ENCODE data around the gene FNDC10. TPM values are rescaled to one million over a fixed set of nuclear protein-coding genes. Genes with fewer than 3 reads are reported as not detected.
A peak's percentile ranks its signal among the peaks of the same experiment; 100 is the strongest.
"Not testable (repeated sequence)": the region's sequence is repeated elsewhere in the genome, so short reads cannot be mapped to it uniquely, and the experiment has no call there.

The FNDC10 gene
- total RNA-seq, 2 experiments from 2014 or later, result 7.5 to 9.3 TPM

DNA sequence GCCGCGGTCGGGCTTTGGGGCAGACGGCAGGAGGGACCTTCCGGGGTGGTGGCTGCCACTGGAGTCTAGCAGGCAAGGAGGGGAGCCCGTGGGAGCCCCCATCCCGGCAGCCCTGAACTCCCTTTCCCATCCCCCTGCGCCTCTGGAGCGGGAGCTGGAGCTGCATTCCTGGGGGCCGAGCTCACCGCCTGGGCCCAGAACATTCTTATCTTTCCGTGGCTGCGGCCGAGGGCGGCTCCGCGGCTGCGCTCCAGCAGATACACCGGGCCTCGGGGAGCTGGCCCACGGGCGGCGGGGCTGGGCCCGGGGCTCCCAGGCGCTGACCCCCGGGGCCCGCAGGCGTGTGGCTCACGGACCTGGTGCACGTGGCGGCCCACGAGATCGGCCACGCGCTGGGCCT, 33.5 kb upstream of the FNDC10 start:
- H3K4me3 Mint-ChIP-seq; ATAC-seq; DNase-seq; H3K27me3 Mint-ChIP-seq (ENCODE audit: low read depth); POLR2A ChIA-PET; H3K36me3 Mint-ChIP-seq (ENCODE audit: low read depth); H3K9me3 Mint-ChIP-seq (ENCODE audit: insufficient read depth); CTCF ChIA-PET; H3K27ac Mint-ChIP-seq; H3K4me1 Mint-ChIP-seq (ENCODE audit: low read depth): not testable (repeated sequence)

DNA sequence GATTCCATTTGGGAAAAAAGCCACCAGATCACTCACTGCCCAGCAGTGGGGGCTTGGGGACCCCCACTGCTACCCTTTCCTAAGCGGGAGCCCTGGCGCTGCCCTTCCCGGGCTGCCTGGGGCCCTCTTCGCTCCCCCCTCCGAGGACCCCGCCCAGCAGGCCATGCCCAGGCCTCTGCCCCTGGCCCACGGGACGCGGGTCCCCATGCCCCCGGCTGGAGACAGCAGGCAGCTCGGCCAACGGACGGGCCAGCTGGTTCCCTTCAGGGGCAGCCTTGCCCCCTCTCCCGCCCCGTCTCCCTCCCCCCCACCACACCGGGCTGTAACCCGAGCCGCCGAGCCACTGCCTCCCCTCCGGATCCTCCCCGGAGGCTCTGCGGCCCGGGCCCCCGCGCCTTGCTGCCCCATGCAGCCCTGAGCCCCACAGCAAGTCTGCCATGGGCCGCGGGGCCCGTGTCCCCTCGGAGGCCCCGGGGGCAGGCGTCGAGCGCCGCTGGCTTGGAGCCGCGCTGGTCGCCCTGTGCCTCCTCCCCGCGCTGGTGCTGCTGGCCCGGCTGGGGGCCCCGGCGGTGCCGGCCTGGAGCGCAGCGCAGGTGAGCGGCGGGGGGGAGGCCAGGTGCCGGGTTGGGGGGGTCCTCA, 32.0 kb upstream of the FNDC10 start, which contains the start of gene MMP23B:
Gene MMP23B, plus strand, starts transcription at position 392 of the 639 bp plus-strand sequence. Its CDS starts 46 bp downstream, at position 438.
- ATAC-seq (no peak), DNase-seq (no peak)
- Mint-ChIP-seq H3K4me3 (peak within 1 kb of the TSS; percentile 40), H3K27ac (peak within 1 kb of the TSS; percentile 76), H3K9me3 (ENCODE audit: insufficient read depth) (no peaks in the 10 kb centered on the region), H3K36me3 (ENCODE audit: low read depth) (peaks cover 5% of the 10 kb centered on the region), H3K27me3 (ENCODE audit: low read depth) (peaks cover 4% of the 10 kb centered on the region), H3K4me1 (ENCODE audit: low read depth) (peaks cover 9% of the 10 kb centered on the region)
- POLR2A ChIA-PET, result no interaction called here
- CTCF ChIA-PET, result interaction anchor here (1.5 kb wide), 1 partner anchor 47 kb away, joined by 4 read pairs; no protein-coding TSS in a partner anchor

DNA sequence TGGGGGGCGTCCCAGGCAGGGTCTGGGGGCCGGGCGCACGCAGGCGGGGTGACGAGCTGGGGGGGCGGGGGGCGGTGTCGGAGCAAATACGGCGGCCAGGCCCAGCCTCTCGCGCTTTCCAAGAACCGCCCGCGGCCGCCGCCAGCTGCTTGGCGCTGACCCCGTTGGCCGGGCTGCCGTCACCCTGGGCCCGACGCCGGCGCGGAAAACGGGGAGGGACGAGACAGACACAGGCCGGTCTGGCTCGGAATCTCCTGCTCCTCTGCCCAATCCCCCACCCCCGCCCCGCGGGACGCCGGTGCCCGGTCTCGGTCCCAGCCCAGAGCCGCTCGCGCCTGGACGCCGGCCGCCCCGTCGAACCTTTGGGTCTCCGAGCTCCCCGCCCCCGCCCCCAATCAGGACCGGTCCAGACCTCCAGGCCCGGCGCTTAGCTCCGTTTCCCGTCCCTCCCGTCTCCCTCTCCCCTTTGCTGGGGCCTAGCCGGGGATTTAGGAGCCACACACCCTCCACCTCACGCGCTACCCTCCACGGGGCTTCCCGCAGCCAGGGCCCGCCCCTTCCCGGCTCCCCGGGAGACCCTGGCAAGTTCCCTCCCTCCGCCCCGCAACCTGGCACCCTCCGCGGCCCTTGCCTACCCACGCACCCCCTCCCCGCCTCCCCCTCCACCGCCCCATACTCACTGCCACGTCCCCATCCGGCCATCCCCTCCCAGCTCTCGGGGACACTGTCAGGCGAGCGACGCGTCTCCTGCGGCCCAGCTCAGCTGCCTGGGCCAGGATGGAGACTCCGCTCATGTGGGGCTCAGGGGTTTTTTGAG, 31.2 kb upstream of the FNDC10 start:
- DNase-seq (no peak), ATAC-seq (no peak)
- peak overlapping the region; percentile 76 for H3K27ac Mint-ChIP-seq
- peaks cover 2% of the 10 kb centered on the region for H3K36me3 Mint-ChIP-seq (ENCODE audit: low read depth)
- ChIA-PET POLR2A (no interaction called here), CTCF (interaction anchor here (0.7 to 2.2 kb wide), 5 partner anchors 12 to 275 kb away, joined by 3 to 6 read pairs (median 4); no protein-coding TSS in a partner anchor)
- peaks cover 9% of the 10 kb centered on the region for H3K4me1 Mint-ChIP-seq (ENCODE audit: low read depth)
- peak overlapping the region; percentile 40 for H3K4me3 Mint-ChIP-seq
- peaks cover 4% of the 10 kb centered on the region for H3K27me3 Mint-ChIP-seq (ENCODE audit: low read depth)
- no peaks in the 10 kb centered on the region for H3K9me3 Mint-ChIP-seq (ENCODE audit: insufficient read depth)

DNA sequence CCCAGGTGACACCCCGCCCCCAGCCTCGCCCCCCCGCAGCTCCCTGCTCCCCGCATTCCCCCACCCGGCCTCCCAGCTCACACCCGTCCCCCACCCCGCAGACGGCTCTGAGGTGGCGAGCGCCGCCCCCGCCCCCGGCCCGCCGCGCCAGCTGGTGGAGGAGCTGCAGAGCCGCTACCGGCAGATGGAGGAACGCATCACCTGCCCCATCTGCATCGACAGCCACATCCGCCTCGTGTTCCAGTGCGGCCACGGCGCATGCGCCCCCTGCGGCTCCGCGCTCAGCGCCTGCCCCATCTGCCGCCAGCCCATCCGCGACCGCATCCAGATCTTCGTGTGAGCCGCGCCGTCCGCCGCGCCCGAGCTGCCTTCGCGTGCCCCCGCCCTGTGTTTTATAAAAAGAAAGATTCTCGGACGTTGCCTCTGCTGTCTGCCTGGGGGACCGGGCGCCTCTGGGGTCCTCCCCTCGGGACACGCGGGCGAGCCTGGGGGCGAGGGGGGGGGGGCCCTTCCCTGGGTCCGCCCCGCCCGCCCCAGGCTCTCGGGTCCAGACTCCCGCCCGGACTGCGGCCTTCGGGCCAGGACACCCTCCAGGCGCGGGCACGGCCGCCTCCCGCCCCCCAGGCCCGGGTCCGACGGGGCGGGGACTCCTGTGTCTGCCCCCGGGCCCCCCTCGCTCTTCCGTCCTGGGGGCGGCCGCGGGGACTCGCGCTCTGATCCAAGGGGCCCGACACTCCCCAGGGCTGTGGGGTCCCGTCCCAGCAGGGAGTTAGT, 30.4 kb upstream of the FNDC10 start:
- H3K27me3 Mint-ChIP-seq (ENCODE audit: low read depth), result peaks cover 4% of the 10 kb centered on the region
- ChIA-PET POLR2A (interaction anchor here (1.1 to 1.9 kb wide), 3 partner anchors 36 to 94 kb away, joined by 4 to 10 read pairs (median 5); partner anchors contain the start of gene CDK11A), CTCF (interaction anchor here (0.7 to 2.9 kb wide), 6 partner anchors 11 to 276 kb away, joined by 3 to 21 read pairs (median 4); partner anchors contain the start of gene MIB2)
- peak overlapping the region; percentile 76 for H3K4me3 Mint-ChIP-seq
- H3K27ac Mint-ChIP-seq, result peak overlapping the region; percentile 97
- DNase-seq (peak; percentile 96), ATAC-seq (peak; percentile 77)
- no peaks in the 10 kb centered on the region for H3K9me3 Mint-ChIP-seq (ENCODE audit: insufficient read depth)
- peaks cover 9% of the 10 kb centered on the region for H3K4me1 Mint-ChIP-seq (ENCODE audit: low read depth)
- peaks cover 2% of the 10 kb centered on the region for H3K36me3 Mint-ChIP-seq (ENCODE audit: low read depth)

DNA sequence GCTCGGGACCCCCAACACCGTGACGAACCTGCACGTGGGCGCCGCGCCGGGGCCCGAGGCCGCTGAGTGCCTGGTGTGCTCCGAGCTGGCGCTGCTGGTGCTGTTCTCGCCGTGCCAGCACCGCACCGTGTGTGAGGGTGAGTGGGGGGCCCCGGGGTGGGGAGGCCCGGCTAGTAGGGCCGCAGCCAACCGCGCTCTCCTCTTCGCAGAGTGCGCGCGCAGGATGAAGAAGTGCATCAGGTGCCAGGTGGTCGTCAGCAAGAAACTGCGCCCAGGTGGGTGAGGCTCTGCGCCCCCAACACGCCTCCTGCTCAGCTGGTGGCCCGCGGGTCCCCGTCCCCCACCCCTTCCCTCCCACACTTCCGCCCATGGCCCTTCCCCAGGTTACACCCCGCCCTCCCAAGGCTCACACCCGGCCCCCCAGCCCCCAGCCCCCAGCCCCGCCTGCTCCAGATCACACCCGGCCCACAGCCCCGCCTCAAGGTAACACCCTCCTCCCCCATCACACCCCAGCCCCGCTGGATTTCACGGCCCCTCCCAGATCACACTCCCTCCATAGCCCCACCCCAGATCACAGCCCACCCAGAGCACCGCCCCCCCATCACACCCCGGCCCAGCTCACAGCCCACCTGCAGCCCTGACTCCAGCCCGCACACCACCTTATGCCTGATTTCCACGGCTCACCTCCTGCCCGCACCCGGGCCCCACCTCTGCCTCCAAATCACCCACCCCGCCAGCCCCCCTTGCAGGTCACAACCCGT, 29.7 kb upstream of the FNDC10 start:
- Mint-ChIP-seq H3K4me1 (ENCODE audit: low read depth) (peaks cover 9% of the 10 kb centered on the region), H3K36me3 (ENCODE audit: low read depth) (peaks cover 2% of the 10 kb centered on the region), H3K4me3 (peak overlapping the region; percentile 67), H3K9me3 (ENCODE audit: insufficient read depth) (no peaks in the 10 kb centered on the region), H3K27me3 (ENCODE audit: low read depth) (peaks cover 4% of the 10 kb centered on the region), H3K27ac (peak overlapping the region; percentile 88)
- POLR2A ChIA-PET, result interaction anchor here (0.6 to 1.9 kb wide), 7 partner anchors 14 to 95 kb away, joined by 3 to 10 read pairs (median 4); partner anchors contain the start of genes CDK11A and MIB2
- CTCF ChIA-PET, result interaction anchor here (1.0 to 2.9 kb wide), 6 partner anchors 10 to 276 kb away, joined by 3 to 21 read pairs (median 5); partner anchors contain the start of gene MIB2
- peak; percentile 85 for DNase-seq
- peak; percentile 45 for ATAC-seq

DNA sequence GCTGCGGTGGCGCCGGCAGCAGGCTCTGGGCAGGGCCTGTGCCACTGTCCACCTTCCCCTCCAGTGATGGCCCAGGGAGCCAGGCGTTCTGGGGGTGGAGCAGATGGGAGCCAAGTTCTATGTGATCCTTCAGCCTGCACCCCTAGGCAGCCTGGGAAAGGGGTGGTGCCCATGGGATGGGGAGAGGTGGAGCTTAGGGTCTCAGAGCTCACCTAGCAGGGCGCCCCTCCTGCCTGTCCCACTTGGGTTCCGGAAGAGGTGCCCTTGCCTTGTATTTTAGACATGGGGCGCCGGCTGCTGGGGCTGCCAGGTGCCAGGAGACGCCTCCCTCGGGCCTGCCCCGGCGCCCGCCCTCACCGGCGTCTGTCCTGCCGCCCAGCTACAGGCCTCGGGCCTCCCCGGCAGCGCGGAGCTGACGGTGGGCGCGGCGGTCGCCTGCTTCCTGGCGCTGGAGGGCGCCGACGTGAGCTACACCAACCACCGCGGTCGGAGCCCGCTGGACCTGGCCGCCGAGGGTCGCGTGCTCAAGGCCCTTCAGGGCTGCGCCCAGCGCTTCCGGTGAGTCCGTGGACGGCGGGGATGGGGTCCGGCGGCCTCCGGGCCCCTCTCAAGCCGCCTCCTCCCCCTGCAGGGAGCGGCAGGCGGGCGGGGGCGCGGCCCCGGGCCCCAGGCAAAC, 29.0 kb upstream of the FNDC10 start:
- ChIA-PET POLR2A (interaction anchor here (0.6 to 1.9 kb wide), 8 partner anchors 13 to 612 kb away, joined by 3 to 10 read pairs (median 3); partner anchors contain the start of genes CDK11A and MIB2), CTCF (interaction anchor here (0.7 to 2.9 kb wide), 6 partner anchors 10 to 578 kb away, joined by 3 to 21 read pairs (median 4); partner anchors contain the start of gene MIB2)
- peak; percentile 28 for ATAC-seq
- H3K4me3 Mint-ChIP-seq, result peak overlapping the region; percentile 46
- peaks cover 2% of the 10 kb centered on the region for H3K36me3 Mint-ChIP-seq (ENCODE audit: low read depth)
- no peaks in the 10 kb centered on the region for H3K9me3 Mint-ChIP-seq (ENCODE audit: insufficient read depth)
- peaks cover 9% of the 10 kb centered on the region for H3K4me1 Mint-ChIP-seq (ENCODE audit: low read depth)
- DNase-seq, result peak; percentile 68
- H3K27ac Mint-ChIP-seq, result no peak overlapping the region
- peaks cover 4% of the 10 kb centered on the region for H3K27me3 Mint-ChIP-seq (ENCODE audit: low read depth)

DNA sequence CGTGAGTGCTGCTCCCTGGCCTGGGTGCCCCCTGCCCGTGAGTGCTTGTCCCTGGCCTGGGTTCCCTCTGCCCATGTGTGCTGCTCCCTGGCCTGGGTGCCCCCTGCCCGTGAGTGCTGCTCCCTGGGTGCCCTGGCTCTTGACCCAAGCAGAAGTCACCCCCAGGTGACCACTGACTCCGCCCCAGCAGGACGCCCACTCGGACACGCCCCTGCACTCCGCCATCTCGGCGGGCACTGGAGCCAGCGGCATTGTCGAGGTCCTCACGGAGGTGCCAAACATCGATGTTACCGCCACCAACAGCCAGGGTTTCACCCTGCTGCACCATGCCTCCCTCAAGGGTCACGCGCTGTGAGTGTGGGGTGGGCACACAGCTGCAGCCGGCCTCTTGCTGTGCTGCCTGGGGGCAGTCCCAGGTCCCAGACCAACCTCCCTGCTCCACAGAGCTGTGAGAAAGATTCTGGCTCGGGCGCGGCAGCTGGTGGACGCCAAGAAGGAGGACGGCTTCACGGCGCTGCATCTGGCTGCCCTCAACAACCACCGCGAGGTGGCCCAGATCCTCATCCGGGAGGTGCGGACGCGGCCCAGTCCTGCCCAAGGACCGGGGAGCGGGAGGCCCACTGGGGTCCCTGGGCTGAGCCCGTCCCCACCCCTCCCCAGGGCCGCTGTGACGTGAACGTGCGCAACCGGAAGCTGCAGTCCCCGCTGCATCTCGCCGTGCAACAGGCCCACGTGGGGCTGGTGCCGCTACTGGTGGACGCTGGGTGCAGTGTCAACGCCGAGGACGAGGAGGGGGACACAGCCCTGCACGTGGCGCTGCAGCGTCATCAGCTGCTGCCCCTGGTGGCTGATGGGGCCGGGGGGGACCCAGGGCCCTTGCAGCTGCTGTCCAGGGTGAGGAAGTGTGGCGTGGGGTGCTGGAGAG, 28.2 kb upstream of the FNDC10 start:
- peaks cover 9% of the 10 kb centered on the region for H3K4me1 Mint-ChIP-seq (ENCODE audit: low read depth)
- H3K9me3 Mint-ChIP-seq (ENCODE audit: insufficient read depth), result no peaks in the 10 kb centered on the region
- peaks cover 4% of the 10 kb centered on the region for H3K27me3 Mint-ChIP-seq (ENCODE audit: low read depth)

DNA sequence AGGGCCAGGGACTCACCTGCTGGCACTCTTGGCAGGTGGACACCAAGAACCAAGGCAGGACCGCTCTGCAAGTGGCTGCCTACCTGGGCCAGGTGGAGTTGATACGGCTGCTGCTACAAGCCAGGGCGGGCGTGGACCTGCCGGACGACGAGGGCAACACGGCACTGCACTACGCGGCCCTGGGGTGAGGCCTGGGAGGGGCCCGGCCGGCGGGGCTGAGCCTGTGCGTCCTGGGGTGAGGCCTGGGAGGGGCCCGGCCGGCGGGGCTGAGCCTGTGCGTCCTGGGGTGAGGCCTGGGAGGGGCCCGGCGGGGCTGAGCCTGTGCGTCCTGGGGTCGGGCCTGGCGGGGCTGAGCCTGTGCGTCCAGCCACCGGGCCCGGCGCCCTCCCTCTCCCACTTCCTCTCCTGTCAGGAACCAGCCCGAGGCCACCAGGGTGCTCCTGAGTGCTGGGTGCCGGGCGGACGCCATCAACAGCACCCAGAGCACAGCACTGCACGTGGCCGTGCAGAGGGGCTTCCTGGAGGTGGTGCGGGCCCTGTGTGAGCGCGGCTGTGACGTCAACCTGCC, 27.4 kb upstream of the FNDC10 start:
- Mint-ChIP-seq H3K27ac (no peak overlapping the region), H3K4me3 (no peak overlapping the region), H3K36me3 (ENCODE audit: low read depth) (peaks cover 2% of the 10 kb centered on the region), H3K9me3 (ENCODE audit: insufficient read depth) (no peaks in the 10 kb centered on the region), H3K4me1 (ENCODE audit: low read depth) (peaks cover 9% of the 10 kb centered on the region), H3K27me3 (ENCODE audit: low read depth) (peaks cover 4% of the 10 kb centered on the region)
- ATAC-seq (no peak), DNase-seq (no peak)
- ChIA-PET CTCF (interaction anchor here (2.9 kb wide), 1 partner anchor 13 kb away, joined by 21 read pairs; the partner anchor contains the start of gene MIB2), POLR2A (interaction anchor here (1.9 kb wide), 1 partner anchor 12 kb away, joined by 7 read pairs; the partner anchor contains the start of gene MIB2)

More for the DNA sequence above, 28.2 kb upstream of the FNDC10 start:
- ChIA-PET POLR2A (interaction anchor here (0.6 to 1.9 kb wide), 6 partner anchors 13 to 613 kb away, joined by 3 to 10 read pairs (median 3); partner anchors contain the start of gene MIB2), CTCF (interaction anchor here (0.7 to 2.9 kb wide), 5 partner anchors 13 to 578 kb away, joined by 3 to 21 read pairs (median 4); partner anchors contain the start of gene MIB2)
- Mint-ChIP-seq H3K36me3 (ENCODE audit: low read depth) (peaks cover 2% of the 10 kb centered on the region), H3K27ac (peak overlapping the region; percentile 25), H3K4me3 (peak overlapping the region; percentile 46)
- ATAC-seq (no peak), DNase-seq (no peak)
